GM20000 (cell line): ENCODE measurements around the gene BACH1.

ENCODE experiments used
- DNase-seq: peaks from one replicate; pipeline ENCODE4 v3.0.0; 2012; ENCODE audit warnings: low spot score
- CTCF ChIP-seq: IDR thresholded peaks from 2 replicates; pipeline ENCODE4 v1.5.1; 2012; ENCODE audit warnings: mild to moderate bottlenecking, control low read depth; ENCODE audit errors: extremely low read depth, missing control alignments

BACH1 gene

GRCh38 chr21:29326914-29327554 lies 28.3 kb downstream of the BACH1 start:
- TF ChIP-seq CTCF, result no peak
- DNase-seq, result no peak

GRCh38 chr21:29329406-29329805 lies 30.7 kb downstream of the BACH1 start:
- TF ChIP-seq CTCF, result no peak
- DNase-seq, result no peak

GRCh38 chr21:29330797-29331196 lies 32.1 kb downstream of the BACH1 start:
- TF ChIP-seq CTCF, result no peak
- no peak for DNase-seq

GRCh38 chr21:29332461-29333362 lies 34.0 kb downstream of the BACH1 start:
- no peak for TF ChIP-seq CTCF
- no peak for DNase-seq

- no peak for DNase-seq
- no peak for TF ChIP-seq CTCF
Observed at GRCh38 chr21:29333406-29333805, 34.7 kb downstream of the BACH1 start.

GRCh38 chr21:29334717-29335428 lies 36.2 kb downstream of the BACH1 start:
- no peak for DNase-seq
- TF ChIP-seq CTCF, result no peak

GRCh38 chr21:29335720-29336119 lies 37.0 kb downstream of the BACH1 start:
- TF ChIP-seq CTCF, result no peak
- DNase-seq, result no peak
